Left ventricle myocardium inferior (tissue), 1 donor: ENCODE results near the gene INAVA. TPM values are rescaled to one million over a fixed set of nuclear protein-coding genes. Genes with fewer than 3 reads are reported as not detected.

Source experiments
- DNase-seq: peaks from one replicate; pipeline ENCODE4 v3.0.0-alpha.2; 2020
- H3K27ac ChIP-seq: fragments of 200-600 bp; replicated peaks from 2 replicates; pipeline ENCODE4 v1.8.0; 2021
- H3K27me3 ChIP-seq: fragments of 200-600 bp; 2 replicates; pipeline ENCODE4 v1.8.0; 2021; ENCODE audit warnings: low read depth
- H3K36me3 ChIP-seq: fragments of 200-600 bp; 2 replicates; pipeline ENCODE4 v1.8.0; 2021
- H3K4me1 ChIP-seq: fragments of 200-600 bp; 2 replicates; pipeline ENCODE4 v1.8.0; 2021
- H3K4me3 ChIP-seq: fragments of 200-600 bp; 2 replicates; pipeline ENCODE4 v1.8.0; 2021; ENCODE audit warnings: mild to moderate bottlenecking, moderate library complexity
- H3K9me3 ChIP-seq: fragments of 200-600 bp; replicated peaks from 2 replicates; pipeline ENCODE4 v1.8.0; 2021
- CTCF ChIP-seq: fragments of 200-600 bp; IDR thresholded peaks from 2 replicates; pipeline ENCODE4 v1.8.0; 2021; ENCODE audit warnings: antibody characterized with exemption, mild to moderate bottlenecking, borderline replicate concordance
- intact Hi-C: fragments of 100-400 bp; cut with micrococcal nuclease; formaldehyde crosslinking; loops from one replicate; pipeline ENCODE4 v1.11.0; 2022
- total RNA-seq: library from RNA; stranded (reverse); fragmentation: NEBNext Ultra II Directional; extraction: Animal tissue kit (Norgen Biotek cat#: 25700); gene quantifications from one replicate; pipeline ENCODE4 v1.2.1, GENCODE V29; 2021
- donor health status: DM: no; HTN: yes; CAD: no; lungs with severe emphysema.

The INAVA gene
- total RNA-seq, 1 donor from 2014 or later, result 0.05 TPM

DNA sequence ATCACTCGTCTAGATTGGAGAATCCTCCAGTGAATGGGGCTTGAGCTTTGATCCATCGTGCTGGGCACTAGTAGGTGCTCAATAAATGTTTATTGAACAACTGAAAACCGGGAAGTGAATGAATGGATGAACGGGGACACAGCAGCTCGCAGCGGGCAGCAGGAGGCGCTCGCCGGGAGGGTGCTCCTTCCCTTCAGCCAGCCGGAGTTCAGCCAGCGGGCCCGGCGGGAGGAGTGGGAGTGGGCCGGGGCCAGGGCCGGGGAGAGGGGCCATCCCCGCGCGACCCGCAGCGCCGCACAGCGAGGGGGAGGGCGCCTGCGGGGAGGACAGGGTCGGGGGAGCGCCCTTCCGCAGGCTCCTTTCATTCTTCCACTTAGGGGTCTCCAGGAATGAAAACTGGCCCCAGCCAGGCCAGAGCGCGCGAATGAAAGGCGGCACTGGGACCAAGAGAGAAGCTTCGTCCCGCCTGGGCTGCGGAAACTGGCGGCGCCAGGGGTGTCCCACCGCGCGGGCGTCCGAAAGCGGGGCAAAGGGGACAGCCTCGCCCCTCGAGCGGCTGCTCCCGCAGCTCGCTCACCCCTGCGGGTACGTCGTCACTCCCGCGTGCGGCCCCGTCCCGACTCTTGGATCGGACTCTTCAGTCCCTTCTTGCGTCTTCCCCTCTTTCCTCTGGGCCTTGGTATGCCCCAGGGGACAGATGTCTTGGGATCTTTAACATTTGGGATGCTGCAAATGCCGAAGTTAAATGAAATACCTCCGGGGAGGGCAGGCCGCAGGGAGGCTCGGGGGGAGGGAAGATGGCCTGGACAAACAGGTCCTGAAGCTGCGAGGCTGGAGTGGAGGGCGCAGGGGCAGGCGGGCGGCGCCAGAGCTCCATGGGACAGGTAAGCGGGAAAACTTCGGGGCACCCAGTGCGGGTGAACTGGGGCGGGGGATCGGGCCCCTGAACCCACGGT, 3.6 kb upstream of the INAVA start:
- Histone ChIP-seq H3K9me3 (no peaks in the 10 kb centered on the region), H3K27ac (no peak overlapping the region), H3K27me3 (peaks cover 97% of the 10 kb centered on the region), H3K36me3 (no peaks in the 10 kb centered on the region), H3K4me3 (peak overlapping the region; percentile 62), H3K4me1 (peaks cover 16% of the 10 kb centered on the region)
- intact Hi-C loops, result no loop called here
- peak; percentile 26 for TF ChIP-seq CTCF
- no peak for DNase-seq

- no peaks in the 10 kb centered on the region for H3K9me3 ChIP-seq
- H3K27ac ChIP-seq, result no peak overlapping the region
- intact Hi-C loops, result no loop called here
- H3K27me3 ChIP-seq, result peaks cover 91% of the 10 kb centered on the region
- TF ChIP-seq CTCF, result no peak
- no peak for DNase-seq
- no peaks in the 10 kb centered on the region for H3K36me3 ChIP-seq
- peaks cover 16% of the 10 kb centered on the region for H3K4me1 ChIP-seq
- H3K4me3 ChIP-seq, result peak overlapping the region; percentile 62
These were observed 2.9 kb upstream of the INAVA start for GRCh38 chr1:200891774-200892157.

DNA sequence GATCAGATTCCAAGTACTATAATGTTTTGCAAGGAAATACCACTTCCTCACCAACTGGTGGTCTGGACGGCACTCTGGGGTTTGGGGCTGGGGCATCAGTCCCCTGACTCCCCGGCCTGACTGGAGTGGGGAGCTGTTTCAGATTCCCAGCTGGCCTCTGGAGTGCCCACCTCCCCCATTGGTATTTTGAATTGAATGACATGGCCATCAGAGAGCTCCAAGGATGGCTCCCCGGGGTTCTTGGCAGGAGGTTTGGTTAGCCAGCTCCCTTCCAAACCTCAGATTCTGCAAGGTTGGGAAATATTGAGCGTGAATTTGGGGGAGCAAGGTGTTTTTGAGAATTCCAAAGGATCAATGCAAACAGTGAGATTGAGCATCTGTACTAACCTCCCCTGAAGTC, 2.2 kb upstream of the INAVA start:
- Histone ChIP-seq H3K27ac (no peak overlapping the region), H3K27me3 (peaks cover 89% of the 10 kb centered on the region), H3K4me1 (peaks cover 16% of the 10 kb centered on the region), H3K9me3 (no peaks in the 10 kb centered on the region), H3K36me3 (no peaks in the 10 kb centered on the region), H3K4me3 (no peak overlapping the region)
- no peak for DNase-seq
- no peak for TF ChIP-seq CTCF
- intact Hi-C loops, result no loop called here

DNA sequence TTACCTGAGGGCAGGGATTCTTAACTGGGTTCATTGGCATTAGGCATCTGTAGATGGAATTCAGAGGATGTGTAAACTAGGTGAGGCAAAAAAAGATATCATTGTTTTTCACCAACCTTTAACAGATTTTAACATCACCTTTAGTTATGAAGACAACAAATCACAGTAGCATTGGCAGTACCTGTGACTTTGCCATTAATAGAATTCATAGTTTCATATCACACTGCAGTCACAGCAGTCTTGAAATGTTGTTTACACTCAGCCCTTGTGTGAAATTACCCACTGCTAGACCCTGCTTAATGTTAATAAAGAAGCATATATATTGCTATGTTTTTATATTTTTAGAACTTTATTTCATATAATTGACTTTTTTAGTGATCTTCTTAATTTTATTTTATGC, 1.7 kb upstream of the INAVA start:
- Histone ChIP-seq H3K36me3 (no peaks in the 10 kb centered on the region), H3K4me1 (peaks cover 16% of the 10 kb centered on the region), H3K9me3 (no peaks in the 10 kb centered on the region), H3K27ac (no peak overlapping the region), H3K27me3 (peaks cover 85% of the 10 kb centered on the region), H3K4me3 (no peak overlapping the region)
- DNase-seq, result no peak
- no peak for TF ChIP-seq CTCF
- intact Hi-C loops, result no loop called here

GRCh38 chr1:200893411-200893901, 1.2 kb upstream of the INAVA start:
- H3K36me3 ChIP-seq, result no peaks in the 10 kb centered on the region
- intact Hi-C loops, result no loop called here
- no peak for DNase-seq
- no peak for TF ChIP-seq CTCF
- H3K9me3 ChIP-seq, result no peaks in the 10 kb centered on the region
- peaks cover 80% of the 10 kb centered on the region for H3K27me3 ChIP-seq
- peaks cover 16% of the 10 kb centered on the region for H3K4me1 ChIP-seq
- no peak overlapping the region for H3K4me3 ChIP-seq
- no peak overlapping the region for H3K27ac ChIP-seq
